Mucosa of descending colon (tissue), 3 donors: Measurements from ENCODE around the gene SUSD3. TPM values are rescaled to one million over a fixed set of nuclear protein-coding genes. Genes with fewer than 3 reads are reported as not detected.
A peak's percentile ranks its signal among the peaks of the same experiment; 100 is the strongest.

Experiments used
- ATAC-seq: fragments of 200-7000 bp; cut with Tn5 transposase; one replicate; pipeline ENCODE4 v1.9.1; 2020; ENCODE audit warnings: mild to moderate bottlenecking, moderate library complexity
- DNase-seq, 3 donors: peaks; one replicate each; pipeline ENCODE4 v3.0.0-alpha.2; 2020
- H3K36me3 ChIP-seq: fragments of 200-600 bp; one replicate; pipeline ENCODE4 v1.8.0; 2021; ENCODE audit warnings: low read depth, mild to moderate bottlenecking
- H3K4me1 ChIP-seq: fragments of 200-600 bp; one replicate; pipeline ENCODE4 v1.8.0; 2021; ENCODE audit warnings: low read depth, mild to moderate bottlenecking
- H3K4me3 ChIP-seq: fragments of 200-600 bp; one replicate; pipeline ENCODE4 v1.8.0; 2021; ENCODE audit warnings: mild to moderate bottlenecking
- H3K9me3 ChIP-seq: fragments of 200-600 bp; one replicate; pipeline ENCODE4 v1.8.0; 2021; ENCODE audit warnings: mild to moderate bottlenecking
- intact Hi-C, 2 donors: fragments of 100-400 bp; cut with DNase I in 1 of 2; cut with micrococcal nuclease in 1 of 2; formaldehyde crosslinking; loops; one replicate each; pipeline versions ENCODE4 v1.11.0 to v1.11.1; 2022; cut with DNase I, micrococcal nuclease
- total RNA-seq, 3 donors: library from RNA; stranded (reverse); fragmentation: NEBNext Ultra II Directional in 2 of 3; extraction: Animal tissue kit (Norgen Biotek cat#: 25700) in 2 of 3; gene quantifications; one replicate each; pipeline versions ENCODE4 v1.2.1 to v1.2.4, GENCODE V29; 2021 to 2023
- TF ChIP-seq, protein P1 (sequence below): fragments of 200-600 bp; IDR thresholded peaks from one replicate; pipeline ENCODE4 v1.8.0; 2022; ENCODE audit warnings: antibody characterized with exemption, mild to moderate bottlenecking
- donor health status: DM: no; HTN: no; CAD: no; lungs with moderate emphysema.
- donor health status: DM: no; HTN: no; CAD: no.
- donor health status: DM: no; HTN: yes; CAD: no.

The SUSD3 gene
- total RNA-seq, 3 donors from 2014 or later = 1.2 to 2.5 (median 1.8) TPM

- intact Hi-C loops = no loop called here
- Histone ChIP-seq H3K9me3 (no peaks in the 10 kb centered on the region), H3K4me1 (peaks cover 11% of the 10 kb centered on the region), H3K4me3 (no peak overlapping the region), H3K36me3 (no peaks in the 10 kb centered on the region)
- TF ChIP-seq, protein P1, sequence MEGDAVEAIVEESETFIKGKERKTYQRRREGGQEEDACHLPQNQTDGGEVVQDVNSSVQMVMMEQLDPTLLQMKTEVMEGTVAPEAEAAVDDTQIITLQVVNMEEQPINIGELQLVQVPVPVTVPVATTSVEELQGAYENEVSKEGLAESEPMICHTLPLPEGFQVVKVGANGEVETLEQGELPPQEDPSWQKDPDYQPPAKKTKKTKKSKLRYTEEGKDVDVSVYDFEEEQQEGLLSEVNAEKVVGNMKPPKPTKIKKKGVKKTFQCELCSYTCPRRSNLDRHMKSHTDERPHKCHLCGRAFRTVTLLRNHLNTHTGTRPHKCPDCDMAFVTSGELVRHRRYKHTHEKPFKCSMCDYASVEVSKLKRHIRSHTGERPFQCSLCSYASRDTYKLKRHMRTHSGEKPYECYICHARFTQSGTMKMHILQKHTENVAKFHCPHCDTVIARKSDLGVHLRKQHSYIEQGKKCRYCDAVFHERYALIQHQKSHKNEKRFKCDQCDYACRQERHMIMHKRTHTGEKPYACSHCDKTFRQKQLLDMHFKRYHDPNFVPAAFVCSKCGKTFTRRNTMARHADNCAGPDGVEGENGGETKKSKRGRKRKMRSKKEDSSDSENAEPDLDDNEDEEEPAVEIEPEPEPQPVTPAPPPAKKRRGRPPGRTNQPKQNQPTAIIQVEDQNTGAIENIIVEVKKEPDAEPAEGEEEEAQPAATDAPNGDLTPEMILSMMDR = no peak
- peak in 1 of 3 donors; percentile 51 for DNase-seq
- ATAC-seq = no peak
Measured at GRCh38 chr9:93065135-93065720, 6.7 kb downstream of the SUSD3 start.

DNA sequence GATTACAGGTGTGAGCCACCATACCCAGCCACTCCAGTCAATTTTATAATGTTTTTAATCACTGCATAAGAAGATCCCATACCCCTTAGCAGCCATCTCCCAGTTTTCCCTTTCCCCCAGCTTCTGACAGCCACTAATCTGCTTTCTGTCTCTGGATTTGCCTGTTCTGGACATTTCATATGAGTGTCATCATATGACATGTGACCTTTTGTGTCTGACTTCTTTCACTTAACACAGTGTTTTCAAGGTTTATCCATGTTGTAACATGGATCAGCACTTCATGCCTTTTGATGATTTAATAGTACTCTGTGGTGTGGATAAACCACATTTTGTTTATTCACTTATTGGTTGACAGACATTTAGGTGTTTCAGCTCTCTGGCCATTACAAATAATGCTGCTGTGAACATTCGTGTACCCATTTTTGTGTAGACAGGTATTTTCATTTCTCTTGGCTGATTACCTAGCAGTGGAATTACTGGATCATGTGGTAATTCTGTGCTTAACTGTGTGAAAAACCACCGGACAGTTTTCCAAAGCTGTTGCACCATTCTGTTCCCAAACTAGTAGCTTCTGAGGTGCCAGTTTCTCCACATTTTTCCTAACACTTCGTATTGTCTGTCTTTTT is 8.6 kb downstream of the SUSD3 start:
- Histone ChIP-seq H3K4me1 (peaks cover 5% of the 10 kb centered on the region), H3K4me3 (no peak overlapping the region), H3K9me3 (no peaks in the 10 kb centered on the region), H3K36me3 (no peaks in the 10 kb centered on the region)
- ATAC-seq (no peak), DNase-seq (no peak)
- TF ChIP-seq, protein P1 = no peak
- intact Hi-C loops = no loop called here

- TF ChIP-seq, protein P1 = no peak
- no peaks in the 10 kb centered on the region for H3K9me3 ChIP-seq
- DNase-seq = no peak
- H3K36me3 ChIP-seq = no peaks in the 10 kb centered on the region
- no peak overlapping the region for H3K4me3 ChIP-seq
- H3K4me1 ChIP-seq = no peaks in the 10 kb centered on the region
- no peak for ATAC-seq
- intact Hi-C loops = no loop called here
Measured at GRCh38 chr9:93068956-93069355, 10.5 kb downstream of the SUSD3 start.

DNA sequence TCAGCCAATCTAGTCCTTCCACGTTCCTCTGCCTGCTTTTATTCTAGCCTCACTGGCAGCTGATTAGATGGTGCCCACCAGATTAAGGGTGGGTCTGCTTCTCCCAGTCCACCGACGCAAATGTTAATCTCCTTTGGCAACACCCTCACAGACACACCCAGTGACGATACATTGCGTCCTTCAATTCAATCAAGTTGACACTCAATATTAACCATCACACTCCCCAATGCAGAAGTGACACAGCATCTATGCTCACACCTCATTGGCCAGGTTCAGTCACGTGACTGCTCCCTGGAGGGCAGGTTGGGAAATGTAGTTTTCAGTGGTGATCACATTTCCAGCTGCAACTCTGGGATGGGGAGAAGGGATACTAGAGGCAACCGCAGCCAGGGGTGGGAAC is 13.0 kb downstream of the SUSD3 start:
- intact Hi-C loops = no loop called here
- H3K36me3 ChIP-seq = no peaks in the 10 kb centered on the region
- no peaks in the 10 kb centered on the region for H3K4me1 ChIP-seq
- H3K9me3 ChIP-seq = no peaks in the 10 kb centered on the region
- H3K4me3 ChIP-seq = no peak overlapping the region
- TF ChIP-seq, protein P1 = no peak
- DNase-seq (no peak), ATAC-seq (peak; percentile 34)

DNA sequence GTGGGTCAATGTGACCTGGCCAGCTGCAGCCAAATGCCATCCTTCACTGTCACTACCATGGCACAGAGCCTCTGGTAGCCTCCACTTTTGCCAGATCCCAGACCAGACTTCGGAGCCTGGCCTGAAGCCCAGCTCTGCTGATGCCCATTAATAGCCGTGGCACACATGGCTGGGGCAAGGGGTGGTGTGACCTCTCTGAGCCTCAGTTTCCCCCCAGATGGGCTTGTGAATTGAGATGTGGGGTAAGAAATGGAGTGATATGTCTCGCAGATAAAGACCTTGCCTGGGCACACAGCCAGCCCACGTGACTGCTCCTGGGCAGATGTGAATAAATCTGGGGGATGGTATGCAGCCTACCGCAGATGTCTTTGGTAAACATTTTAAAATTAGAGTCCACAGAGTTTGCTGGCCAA is 13.9 kb downstream of the SUSD3 start:
- no peaks in the 10 kb centered on the region for H3K9me3 ChIP-seq
- H3K36me3 ChIP-seq = no peaks in the 10 kb centered on the region
- TF ChIP-seq, protein P1 = no peak
- H3K4me3 ChIP-seq = no peak overlapping the region
- peak; percentile 31 for ATAC-seq
- DNase-seq = peak in 1 of 3 donors; percentile 58
- H3K4me1 ChIP-seq = no peaks in the 10 kb centered on the region
- intact Hi-C loops = no loop called here
